Measurements from ENCODE around the gene CORO6.

CORO6 gene

GRCh38 chr17:29578626-29579485 lies 43.9 kb downstream of the CORO6 start:
- DNase-seq (ENCODE audit: low read depth in 1 of 2, low spot score in 1 of 2), result no peak

- no peak for DNase-seq (ENCODE audit: low read depth in 1 of 2, low spot score in 1 of 2)
Observed at GRCh38 chr17:29577385-29578211, 45.1 kb downstream of the CORO6 start.

- no peak for DNase-seq (ENCODE audit: low read depth in 1 of 2, low spot score in 1 of 2)
Observed at GRCh38 chr17:29577001-29577370, 45.7 kb downstream of the CORO6 start.

- DNase-seq (ENCODE audit: low read depth in 1 of 2, low spot score in 1 of 2), result no peak
Observed at GRCh38 chr17:29576214-29577000, 46.3 kb downstream of the CORO6 start.

GRCh38 chr17:29575511-29576213 lies 47.0 kb downstream of the CORO6 start:
- DNase-seq (ENCODE audit: low read depth in 1 of 2, low spot score in 1 of 2), result no peak

GRCh38 chr17:29574732-29575510 lies 47.8 kb downstream of the CORO6 start:
- DNase-seq (ENCODE audit: low read depth in 1 of 2, low spot score in 1 of 2), result no peak

- no peak for DNase-seq (ENCODE audit: low read depth in 1 of 2, low spot score in 1 of 2)
Observed at GRCh38 chr17:29573871-29574731, 48.6 kb downstream of the CORO6 start.

GRCh38 chr17:29573558-29573869 lies 49.2 kb downstream of the CORO6 start:
- DNase-seq (ENCODE audit: low read depth in 1 of 2, low spot score in 1 of 2), result no peak

- DNase-seq (ENCODE audit: low read depth in 1 of 2, low spot score in 1 of 2), result peak in 1 of 2 donors; percentile 52
Observed at GRCh38 chr17:29572691-29573557, 49.8 kb downstream of the CORO6 start.

GRCh38 chr17:29571883-29572681 lies 50.6 kb downstream of the CORO6 start:
- no peak for DNase-seq (ENCODE audit: low read depth in 1 of 2, low spot score in 1 of 2)

- no peak for DNase-seq (ENCODE audit: low read depth in 1 of 2, low spot score in 1 of 2)
Observed at GRCh38 chr17:29571486-29571882, 51.2 kb downstream of the CORO6 start.

- no peak for DNase-seq (ENCODE audit: low read depth in 1 of 2, low spot score in 1 of 2)
Observed at GRCh38 chr17:29570521-29570920, 52.2 kb downstream of the CORO6 start.

GRCh38 chr17:29569245-29569950 lies 53.3 kb downstream of the CORO6 start:
- no peak for DNase-seq (ENCODE audit: low read depth in 1 of 2, low spot score in 1 of 2)

GRCh38 chr17:29568331-29569244 lies 54.1 kb downstream of the CORO6 start, which contains the start of gene TP53I13:
Gene TP53I13, plus strand, starts transcription at chr17:29568701. Its CDS starts 58 bp downstream, at chr17:29568759.
- peak; percentile 81 to 83 for DNase-seq (ENCODE audit: low read depth in 1 of 2, low spot score in 1 of 2)

- peak; percentile 57 to 63 for DNase-seq (ENCODE audit: low read depth in 1 of 2, low spot score in 1 of 2)
Observed at GRCh38 chr17:29567554-29568330, 55.0 kb downstream of the CORO6 start.
